Coronary artery (tissue), 2 donors: ENCODE results near the gene DDX6.

Experiments
- DNase-seq: peaks from one replicate; pipeline ENCODE4 v3.0.0-alpha.2; 2017; ENCODE audit warnings: low spot score
- H3K27ac ChIP-seq, 2 donors: fragments of 200-600 bp; sonication (generic); one replicate each; pipeline ENCODE4 v1.5.1; 2016 to 2019
- H3K4me3 ChIP-seq: fragments of 200-600 bp; sonication (generic); 2 replicates; pipeline ENCODE4 v1.5.1; 2016; ENCODE audit warnings: mild to moderate bottlenecking, moderate library complexity
- TF ChIP-seq, protein P1 (sequence below): fragments of 200-600 bp; sonication (generic); IDR thresholded peaks from one replicate; pipeline ENCODE4 v1.5.1; 2019; ENCODE audit warnings: antibody characterized with exemption

The DDX6 gene

DNA sequence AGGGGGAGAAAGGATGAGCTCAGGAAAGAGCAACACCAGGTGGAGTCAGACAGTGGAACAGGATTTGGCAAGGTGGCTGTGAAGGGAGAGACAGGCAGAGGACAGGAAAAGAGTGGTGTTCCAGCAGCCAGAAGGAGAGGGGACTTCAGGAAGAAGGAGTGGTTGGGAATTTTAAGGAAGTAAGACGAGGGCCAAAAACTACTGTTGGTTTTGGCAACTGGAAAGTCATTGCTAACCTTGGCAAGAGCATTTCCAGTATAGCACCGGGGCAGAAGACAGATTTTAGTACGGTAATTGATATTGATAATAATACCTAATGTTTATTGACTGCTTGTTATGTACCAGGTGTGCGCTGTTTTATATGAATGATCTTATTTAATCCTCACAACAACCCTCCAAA, 15.4 kb upstream of the DDX6 start:
- no peak for DNase-seq
- TF ChIP-seq, protein P1, sequence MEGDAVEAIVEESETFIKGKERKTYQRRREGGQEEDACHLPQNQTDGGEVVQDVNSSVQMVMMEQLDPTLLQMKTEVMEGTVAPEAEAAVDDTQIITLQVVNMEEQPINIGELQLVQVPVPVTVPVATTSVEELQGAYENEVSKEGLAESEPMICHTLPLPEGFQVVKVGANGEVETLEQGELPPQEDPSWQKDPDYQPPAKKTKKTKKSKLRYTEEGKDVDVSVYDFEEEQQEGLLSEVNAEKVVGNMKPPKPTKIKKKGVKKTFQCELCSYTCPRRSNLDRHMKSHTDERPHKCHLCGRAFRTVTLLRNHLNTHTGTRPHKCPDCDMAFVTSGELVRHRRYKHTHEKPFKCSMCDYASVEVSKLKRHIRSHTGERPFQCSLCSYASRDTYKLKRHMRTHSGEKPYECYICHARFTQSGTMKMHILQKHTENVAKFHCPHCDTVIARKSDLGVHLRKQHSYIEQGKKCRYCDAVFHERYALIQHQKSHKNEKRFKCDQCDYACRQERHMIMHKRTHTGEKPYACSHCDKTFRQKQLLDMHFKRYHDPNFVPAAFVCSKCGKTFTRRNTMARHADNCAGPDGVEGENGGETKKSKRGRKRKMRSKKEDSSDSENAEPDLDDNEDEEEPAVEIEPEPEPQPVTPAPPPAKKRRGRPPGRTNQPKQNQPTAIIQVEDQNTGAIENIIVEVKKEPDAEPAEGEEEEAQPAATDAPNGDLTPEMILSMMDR, result no peak
- Histone ChIP-seq H3K4me3 (no peak overlapping the region), H3K27ac (no peak overlapping the region)

DNA sequence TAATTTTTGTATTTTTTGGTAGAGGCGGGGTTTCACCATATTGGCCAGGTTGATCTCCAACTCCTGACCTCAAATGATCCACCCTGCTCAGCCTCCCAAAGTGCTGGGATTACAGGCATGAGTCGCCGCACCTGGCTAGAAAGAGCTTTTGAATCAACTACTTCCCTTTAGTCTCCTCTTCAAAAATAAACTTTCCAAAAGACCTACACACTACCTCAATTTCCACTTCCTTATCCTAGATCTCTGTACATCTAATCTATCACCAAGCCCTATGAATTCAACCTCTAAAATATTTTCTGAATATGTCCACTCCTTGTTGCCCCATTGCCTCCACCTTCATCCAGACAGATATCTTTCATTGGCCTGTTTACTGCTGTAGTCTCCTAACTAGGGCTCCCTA, 13.1 kb upstream of the DDX6 start:
- Histone ChIP-seq H3K4me3 (no peak overlapping the region), H3K27ac (no peak overlapping the region)
- TF ChIP-seq, protein P1, result no peak
- DNase-seq, result no peak

DNA sequence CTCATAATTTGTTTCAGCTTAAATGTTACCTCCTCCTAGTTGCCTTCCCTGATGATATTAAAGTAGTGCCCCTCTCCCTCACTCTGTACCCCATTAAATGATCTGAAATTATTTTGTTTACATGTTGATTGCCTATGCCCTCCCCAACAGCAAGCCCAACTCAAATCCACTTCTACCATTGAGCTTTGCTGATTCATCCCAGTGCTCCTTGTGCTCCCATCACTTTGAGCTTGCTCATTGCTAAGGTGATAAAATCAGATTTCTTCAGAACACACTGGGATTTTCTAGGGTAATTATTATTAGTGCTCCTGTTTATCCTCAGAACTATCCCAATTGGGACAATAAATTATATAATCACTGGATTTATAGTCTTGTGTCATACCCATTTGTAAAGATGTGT, 8.4 kb upstream of the DDX6 start:
- Histone ChIP-seq H3K27ac (no peak overlapping the region), H3K4me3 (no peak overlapping the region)
- no peak for DNase-seq
- TF ChIP-seq, protein P1, result no peak

DNA sequence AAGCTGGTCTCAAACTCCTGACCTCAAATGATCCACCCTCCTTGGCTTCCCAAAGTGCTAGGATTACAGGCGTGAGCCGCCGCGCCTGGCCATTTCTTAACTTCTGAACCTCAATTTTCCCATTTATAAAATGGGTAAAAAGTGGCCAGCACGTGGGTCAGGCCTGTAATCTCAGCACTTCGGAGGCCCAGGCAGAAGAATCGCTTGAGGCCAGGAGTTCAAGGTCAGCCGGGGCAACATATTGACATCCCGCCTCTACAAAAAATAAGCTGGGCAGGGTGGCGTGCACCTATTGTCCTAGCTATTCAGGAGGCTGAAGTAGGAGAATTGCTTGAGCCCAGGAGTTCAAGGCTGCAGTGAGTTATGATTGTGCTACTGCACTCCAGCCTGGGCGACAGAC, 6.5 kb upstream of the DDX6 start:
- Histone ChIP-seq H3K4me3 (no peak overlapping the region), H3K27ac (no peak overlapping the region)
- TF ChIP-seq, protein P1, result no peak
- no peak for DNase-seq

DNA sequence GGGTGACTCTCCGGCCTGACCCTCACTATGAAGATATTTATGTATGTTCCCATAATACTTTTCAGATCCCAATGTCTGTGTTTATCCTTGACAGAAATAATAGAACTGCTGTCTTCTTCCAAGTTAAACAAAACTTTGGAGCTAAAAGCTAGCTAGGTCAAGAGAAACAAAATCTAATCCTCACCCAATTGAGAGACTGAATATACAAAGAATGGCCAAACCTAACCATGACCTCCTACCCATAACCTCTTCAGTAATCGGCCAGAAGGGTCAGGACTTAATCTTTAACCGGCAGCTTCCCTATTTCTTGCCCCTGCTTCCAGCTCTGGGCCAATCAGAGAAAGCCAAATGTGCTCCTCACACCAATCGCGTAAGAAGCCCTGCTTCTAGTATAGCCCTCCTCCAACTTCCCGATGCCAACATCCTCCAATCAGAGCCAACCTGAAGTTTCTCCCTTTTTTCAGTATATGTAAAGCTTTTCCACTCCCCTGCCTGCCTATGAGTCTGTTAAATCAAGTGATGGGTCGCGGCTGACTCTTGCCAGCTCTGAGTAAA, 1.7 kb upstream of the DDX6 start:
- Histone ChIP-seq H3K4me3 (peak overlapping the region; percentile 90), H3K27ac (peak overlapping the region; percentile 100)
- TF ChIP-seq, protein P1, result no peak
- DNase-seq, result peak; percentile 84

DNA sequence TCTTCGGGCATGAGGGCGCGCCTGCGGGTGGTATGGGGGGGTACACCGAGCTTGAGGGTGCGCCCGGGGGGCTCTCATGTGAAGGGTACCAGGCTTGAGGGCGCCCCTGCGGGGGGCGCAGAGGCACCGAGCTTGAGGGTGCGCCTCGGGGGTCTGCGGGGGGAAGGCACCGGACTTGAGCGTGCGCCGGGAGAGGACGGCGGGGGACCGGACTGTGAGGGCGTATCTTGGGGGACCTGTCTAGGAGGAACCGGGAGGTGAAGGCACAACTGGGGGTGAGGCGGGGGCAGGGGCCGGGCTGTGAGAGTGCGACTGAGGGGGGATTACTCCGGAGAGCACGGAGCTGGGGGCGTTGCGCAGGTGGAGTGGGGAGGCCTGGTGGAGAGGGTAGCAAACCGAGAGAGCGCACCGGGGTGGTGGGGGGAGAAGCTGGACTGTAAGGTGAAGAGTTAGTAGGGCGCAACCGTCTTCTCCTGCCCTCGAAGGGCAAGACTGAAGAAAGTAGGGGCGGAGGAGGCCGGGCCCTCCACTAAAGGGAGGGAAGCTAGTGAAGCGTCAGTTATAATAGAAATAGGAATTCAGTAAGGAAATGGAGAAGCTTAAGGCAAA, 1.1 kb upstream of the DDX6 start:
- H3K4me3 ChIP-seq, result peak overlapping the region; percentile 90
- peak; percentile 76 for DNase-seq

More for the DNA sequence above, 1.1 kb upstream of the DDX6 start:
- H3K27ac ChIP-seq, result peak overlapping the region; percentile 100
- TF ChIP-seq, protein P1, result no peak
